LNCAP (cell line): ENCODE results near the gene CKAP2.

Source experiments
- CTCF ChIP-seq: fragments of 450-650 bp; IDR thresholded peaks from 2 replicates; pipeline ENCODE4 v1.5.1; 2017; ENCODE audit warnings: mild to moderate bottlenecking

Gene CKAP2

GRCh38 chr13:52459668-52460067, 4.4 kb downstream of the CKAP2 start:
- TF ChIP-seq CTCF, result no peak

- no peak for TF ChIP-seq CTCF
Measured at GRCh38 chr13:52461265-52461664, 6.0 kb downstream of the CKAP2 start.

GRCh38 chr13:52463526-52463925, 8.2 kb downstream of the CKAP2 start:
- TF ChIP-seq CTCF, result no peak
